ENCODE measurements around the gene STIM1. TPM values are rescaled to one million over a fixed set of nuclear protein-coding genes. Genes with fewer than 3 reads are reported as not detected.

The STIM1 gene
- total and polyA plus RNA-seq, 7 donors, result 52.1 to 147 (median 109) TPM

GRCh38 chr11:3866206-3866605, 10.7 kb downstream of the STIM1 start:
- intact Hi-C loops (cut with DNase I), result no loop called here
- Histone ChIP-seq H3K4me1 (peaks cover 80% of the 10 kb centered on the region), H3K27ac (peak overlapping the region; percentile 79), H3K36me3 (ENCODE audit: insufficient read depth in 1 of 2, low read depth in 1 of 2) (no peaks in the 10 kb centered on the region), H3K9me3 (no peaks in the 10 kb centered on the region), H3K27me3 (ENCODE audit: insufficient read depth in 3 of 3, low read length in 2 of 3) (no peaks in the 10 kb centered on the region), H3K4me3 (peak overlapping the region; percentile 27)
- ATAC-seq, result peak in 3 of 4 donors; percentile 49 to 71 (median 52)
- DNase-seq, result peak; percentile 30 to 59
- WGBS, 3 donors, result 61 to 86% (median 69%) methylated on average over 5 of the region's 5 CpGs
- no peak for TF ChIP-seq CTCF (IDR thresholded peaks at IDR 0.05)

GRCh38 chr11:3866836-3867208, 11.4 kb downstream of the STIM1 start:
- TF ChIP-seq CTCF (IDR thresholded peaks at IDR 0.05), result no peak
- Histone ChIP-seq H3K27ac (peak overlapping the region; percentile 79), H3K36me3 (ENCODE audit: insufficient read depth in 1 of 2, low read depth in 1 of 2) (no peaks in the 10 kb centered on the region), H3K4me3 (no peak overlapping the region), H3K4me1 (peaks cover 75% of the 10 kb centered on the region), H3K27me3 (ENCODE audit: insufficient read depth in 3 of 3, low read length in 2 of 3) (no peaks in the 10 kb centered on the region), H3K9me3 (no peaks in the 10 kb centered on the region)
- ATAC-seq, result no peak
- no peak for DNase-seq
- intact Hi-C loops (cut with DNase I), result no loop called here

GRCh38 chr11:3867209-3868091, 12.0 kb downstream of the STIM1 start:
- intact Hi-C loops (cut with DNase I), result no loop called here
- peak; percentile 72 to 89 (median 88) for ATAC-seq
- peak overlapping the region; percentile 21 for H3K4me3 ChIP-seq
- 10 to 24% (median 11%) methylated on average over 6 of the region's 6 CpGs for WGBS, 3 donors
- no peaks in the 10 kb centered on the region for H3K36me3 ChIP-seq (ENCODE audit: insufficient read depth in 1 of 2, low read depth in 1 of 2)
- peaks cover 72% of the 10 kb centered on the region for H3K4me1 ChIP-seq
- H3K27ac ChIP-seq, result peak overlapping the region; percentile 79
- no peak for DNase-seq
- no peak for TF ChIP-seq CTCF (IDR thresholded peaks at IDR 0.05)
- no peaks in the 10 kb centered on the region for H3K9me3 ChIP-seq
- H3K27me3 ChIP-seq (ENCODE audit: insufficient read depth in 3 of 3, low read length in 2 of 3), result no peaks in the 10 kb centered on the region

GRCh38 chr11:3873712-3874349, 18.4 kb downstream of the STIM1 start:
- 61 to 94% (median 66%) methylated on average over 2 of the region's 2 CpGs for WGBS, 3 donors
- DNase-seq, result no peak
- no peak for TF ChIP-seq CTCF (IDR thresholded peaks at IDR 0.05)
- Histone ChIP-seq H3K27me3 (ENCODE audit: insufficient read depth in 3 of 3, low read length in 2 of 3) (no peaks in the 10 kb centered on the region), H3K27ac (peak overlapping the region; percentile 43), H3K4me3 (no peak overlapping the region), H3K9me3 (no peaks in the 10 kb centered on the region), H3K4me1 (peaks cover 45% of the 10 kb centered on the region), H3K36me3 (ENCODE audit: insufficient read depth in 1 of 2, low read depth in 1 of 2) (no peaks in the 10 kb centered on the region)
- ATAC-seq, result peak in 1 of 4 donors; percentile 21
- intact Hi-C loops (cut with DNase I), result no loop called here

All from psoas muscle (tissue), 8 donors.